HG03095 (cell line): ENCODE data around the gene DPH6.
"Not testable (repeated sequence)": the region's sequence is repeated elsewhere in the genome, so short reads cannot be mapped to it uniquely, and the experiment has no call there.

Source experiments
- ATAC-seq: cut with Tn5 transposase; IDR thresholded peaks from one replicate; pipeline ENCODE4 v1.9.1; 2021; ENCODE audit warnings: moderate library complexity; ENCODE audit not compliant: unreplicated experiment

DPH6 gene

DNA sequence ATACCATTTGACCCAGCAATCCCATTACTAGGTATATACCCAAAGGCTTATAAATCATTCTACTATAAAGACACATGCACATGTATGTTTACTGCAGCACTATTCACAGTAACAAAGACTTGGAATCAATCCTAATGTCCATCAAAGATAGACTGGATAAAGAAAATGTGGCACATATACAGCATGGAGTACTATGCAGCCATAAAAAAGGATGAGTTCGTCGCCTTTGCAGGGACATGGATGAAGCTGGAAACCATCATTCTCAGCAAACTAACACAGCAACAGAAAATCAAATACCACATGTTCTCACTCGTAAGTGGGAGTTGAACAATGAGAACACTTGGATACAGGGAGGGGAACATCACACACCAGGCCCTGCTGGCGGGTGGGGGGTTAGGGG lies 104.7 kb downstream of the DPH6 start:
- ATAC-seq, result not testable (repeated sequence)

DNA sequence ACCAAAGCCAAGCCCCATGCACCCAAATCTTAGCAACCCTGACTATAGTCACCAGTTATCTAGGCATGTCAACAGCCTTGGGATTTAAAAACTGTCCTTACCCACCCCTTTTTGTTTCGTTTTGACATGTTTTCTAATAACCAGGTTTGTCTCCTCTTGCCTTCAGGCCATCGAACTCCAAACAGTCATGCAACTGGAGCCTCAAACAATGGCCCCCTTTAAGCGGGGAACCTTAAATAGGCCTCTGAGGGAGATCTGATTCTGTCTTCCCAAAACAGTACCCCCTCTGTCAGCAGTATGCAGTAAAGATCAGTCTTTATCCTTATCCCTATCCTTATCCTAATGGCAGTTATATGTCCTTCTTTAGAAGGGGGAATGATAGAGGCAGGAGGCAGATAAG lies 105.7 kb downstream of the DPH6 start:
- no peak for ATAC-seq

DNA sequence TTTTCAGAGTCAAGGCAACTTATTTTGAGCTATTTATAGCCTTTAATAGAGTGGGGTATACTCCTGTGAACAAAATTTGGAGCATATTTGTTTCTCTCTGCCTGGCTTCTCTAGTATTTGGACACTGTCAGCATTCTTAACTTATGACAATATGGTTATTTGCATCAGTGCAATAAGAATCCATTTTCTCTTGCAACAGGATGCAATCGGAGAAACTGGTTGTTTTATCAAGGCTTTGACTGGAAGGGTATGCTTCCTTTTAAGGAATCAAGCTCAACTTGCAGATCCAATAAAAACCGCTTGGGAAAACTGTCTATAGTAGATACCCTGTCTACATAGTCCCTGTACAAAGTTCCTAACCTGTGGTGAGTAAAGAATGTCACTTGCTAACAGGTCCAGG lies 106.7 kb downstream of the DPH6 start:
- ATAC-seq, result no peak

DNA sequence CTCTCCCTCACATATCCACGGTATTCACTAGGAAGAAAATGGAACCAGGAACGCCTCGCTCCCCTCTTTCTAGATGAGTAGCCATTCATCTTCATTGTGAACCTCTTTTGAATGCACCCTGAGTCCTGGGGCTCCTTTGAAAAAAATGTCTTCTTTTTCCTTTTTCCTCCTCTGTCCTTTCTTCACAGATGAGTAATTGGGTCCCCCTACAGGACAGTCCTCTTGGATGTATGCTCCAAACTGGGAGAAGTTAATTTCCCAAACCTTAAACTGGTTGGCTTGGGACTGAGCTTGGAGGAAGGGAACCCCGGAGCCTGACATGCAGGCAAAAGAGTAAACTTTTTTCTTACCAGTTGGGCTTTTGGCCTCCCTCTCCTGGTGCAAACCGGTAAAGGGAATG lies 108.8 kb downstream of the DPH6 start:
- no peak for ATAC-seq

DNA sequence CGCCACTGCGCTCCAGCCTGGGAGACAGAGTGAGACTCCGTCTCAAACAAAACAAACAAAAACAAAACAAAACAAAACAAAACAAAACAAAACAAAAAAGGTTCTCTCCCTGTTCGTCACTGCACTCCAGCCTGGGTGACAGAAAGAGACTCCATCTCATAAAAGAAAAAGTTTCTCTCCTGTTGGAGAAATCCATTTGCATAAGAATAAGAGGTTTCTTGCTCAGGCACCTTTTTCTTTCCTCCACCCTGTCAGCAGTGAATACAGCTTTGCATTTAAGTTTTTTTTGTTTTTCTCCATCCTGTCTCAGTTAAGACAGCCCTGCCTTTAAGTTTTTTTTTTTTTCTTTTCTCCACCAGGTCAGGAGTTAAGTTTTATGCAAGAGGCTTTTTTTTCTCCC lies 109.5 kb downstream of the DPH6 start:
- no peak for ATAC-seq

DNA sequence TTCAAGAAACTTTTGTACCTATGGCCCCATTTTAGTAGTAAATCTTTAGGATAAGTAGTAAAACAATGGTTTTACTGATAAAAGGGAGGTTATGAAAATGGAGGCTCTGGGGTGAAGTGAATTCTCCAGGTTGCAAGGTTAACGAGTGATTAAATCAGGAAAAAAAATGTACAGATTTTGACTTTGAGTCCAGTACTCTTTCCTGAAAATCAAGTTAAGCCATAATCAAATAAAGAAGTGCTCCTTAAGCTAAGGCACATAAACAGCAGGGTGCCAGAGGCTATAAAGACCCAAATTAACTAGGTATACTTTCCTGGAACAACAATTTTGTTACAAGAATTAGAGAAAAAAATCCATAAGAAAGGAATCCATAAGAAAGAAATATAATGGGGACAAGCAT lies 114.7 kb downstream of the DPH6 start:
- ATAC-seq, result no peak

DNA sequence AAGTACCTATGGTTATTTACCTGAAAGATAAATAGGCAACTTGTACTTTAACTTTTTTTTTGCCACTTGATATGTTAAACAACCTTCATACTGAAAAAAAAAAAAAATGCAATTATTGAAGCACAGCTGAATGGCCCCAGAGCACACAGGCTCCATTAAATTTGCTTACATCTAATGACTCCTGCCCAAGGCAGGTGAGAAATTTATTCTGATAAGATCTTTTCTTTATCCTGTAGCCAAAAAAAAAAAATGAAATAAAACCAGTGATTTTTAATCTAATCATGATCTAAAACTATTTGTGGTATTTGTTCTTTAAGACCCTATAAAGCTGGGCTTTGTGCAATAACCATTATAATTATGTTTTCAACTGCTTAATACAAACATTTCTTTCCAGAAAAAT lies 115.7 kb downstream of the DPH6 start:
- ATAC-seq, result no peak

DNA sequence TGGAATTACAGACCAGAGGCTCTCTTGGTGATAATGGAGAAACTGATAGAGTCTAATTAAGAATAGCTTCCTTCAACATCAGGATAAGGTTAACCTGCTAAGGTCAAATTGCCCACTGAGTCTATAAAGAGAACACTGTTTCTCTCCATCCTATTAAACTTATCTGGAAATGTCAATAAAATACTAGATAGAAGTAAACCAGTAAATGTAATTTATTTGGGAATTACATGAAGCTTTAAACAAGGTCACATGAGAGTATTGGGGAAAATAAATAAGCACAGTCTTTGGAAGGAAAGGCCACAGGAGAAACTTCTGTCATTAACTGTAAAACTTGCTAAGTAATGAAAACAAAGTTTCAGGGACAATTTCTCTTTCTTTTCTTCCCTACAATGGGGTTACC lies 118.5 kb downstream of the DPH6 start:
- ATAC-seq, result no peak

DNA sequence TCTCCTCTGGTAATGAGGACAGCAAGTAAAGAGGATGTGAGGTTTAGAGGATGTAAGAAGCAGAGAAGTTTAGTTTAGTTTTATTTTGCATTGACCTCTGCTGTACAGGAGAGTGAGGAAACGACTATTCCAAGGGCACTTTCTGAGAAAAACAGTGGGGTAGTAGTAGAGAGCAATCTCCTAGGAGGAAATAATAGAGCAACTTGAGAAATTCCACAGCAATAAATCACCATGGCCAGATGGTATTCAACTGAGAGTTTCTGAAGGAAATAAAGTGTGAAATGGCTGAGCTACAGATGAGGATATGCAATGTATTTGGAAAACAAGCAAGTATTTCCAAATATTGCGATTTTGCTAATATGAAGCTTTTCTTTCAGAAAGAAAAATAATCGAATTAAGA lies 118.9 kb downstream of the DPH6 start:
- ATAC-seq, result no peak

DNA sequence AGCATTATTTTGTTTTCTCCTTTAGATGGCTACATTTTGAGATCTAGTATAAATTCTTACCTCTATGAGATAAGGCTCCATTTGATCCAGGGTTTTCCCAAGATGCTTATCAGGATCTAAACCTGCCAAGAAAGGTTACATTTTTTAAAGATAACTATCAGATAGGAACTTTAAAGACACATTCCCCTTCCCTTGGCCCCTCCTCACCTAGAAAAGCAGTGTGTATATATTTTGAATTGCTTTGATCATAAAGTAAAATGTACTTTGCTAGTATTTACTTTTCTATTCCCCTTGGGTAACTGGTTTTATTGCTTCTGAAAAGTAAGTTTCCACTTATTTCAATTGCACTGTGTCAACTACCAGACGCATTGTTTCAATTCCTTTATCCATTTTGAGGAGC lies 135.2 kb downstream of the DPH6 start:
- ATAC-seq, result no peak

DNA sequence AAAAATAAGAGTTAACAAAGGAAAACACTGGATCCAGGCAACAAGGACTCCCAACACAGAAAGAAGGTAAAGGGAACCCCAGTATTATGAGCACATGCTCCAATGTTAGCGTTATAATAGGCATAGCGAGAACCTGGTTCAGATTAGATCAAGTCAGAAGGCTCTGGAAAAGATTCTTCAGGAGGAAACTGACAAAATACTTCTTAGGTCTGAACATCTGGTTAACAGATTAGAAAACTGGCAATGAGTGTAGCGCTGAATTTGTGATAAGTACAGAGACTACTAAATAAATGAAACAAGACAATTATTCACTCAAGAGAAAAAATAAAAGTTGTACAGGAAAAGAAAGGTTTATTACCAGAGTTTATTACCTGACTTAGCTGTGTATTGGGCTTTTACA lies 146.1 kb downstream of the DPH6 start:
- no peak for ATAC-seq

DNA sequence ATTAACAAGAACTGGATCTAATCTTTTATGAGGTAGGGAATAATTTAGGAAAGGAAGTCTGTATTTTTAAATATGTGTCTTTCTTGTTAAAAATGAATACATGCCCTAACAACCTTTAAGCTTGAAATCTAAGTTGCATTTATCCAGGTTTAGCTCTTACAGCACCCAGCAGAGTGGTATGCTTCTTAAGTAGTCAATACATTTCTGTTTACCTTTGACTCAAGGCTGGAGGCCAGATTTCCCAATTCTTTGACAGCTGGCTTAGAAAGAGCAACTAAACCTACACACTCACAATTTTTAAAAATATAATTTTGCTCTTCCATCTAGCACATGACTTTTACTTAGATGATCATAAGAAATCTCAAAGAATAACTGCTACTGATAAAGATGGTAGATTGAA lies 148.9 kb downstream of the DPH6 start:
- no peak for ATAC-seq

DNA sequence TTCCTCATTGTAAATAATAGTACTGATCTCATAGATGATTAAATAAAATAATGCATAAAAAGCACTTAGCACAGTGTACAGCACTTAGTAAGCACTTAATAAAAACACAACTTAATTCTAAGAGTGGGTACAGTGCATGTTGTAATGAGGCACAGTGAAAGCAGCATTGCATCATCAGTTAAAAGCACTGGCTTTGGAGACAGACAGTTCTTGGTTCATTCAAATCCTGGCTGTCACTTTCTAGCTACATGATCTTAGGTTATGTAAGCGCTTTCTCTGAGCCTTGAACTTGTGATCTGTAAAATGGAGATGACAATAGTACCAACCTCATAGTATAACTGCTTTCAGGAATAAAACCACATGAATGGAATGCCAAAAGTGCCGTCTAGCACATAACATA lies 151.5 kb downstream of the DPH6 start:
- ATAC-seq, result no peak

DNA sequence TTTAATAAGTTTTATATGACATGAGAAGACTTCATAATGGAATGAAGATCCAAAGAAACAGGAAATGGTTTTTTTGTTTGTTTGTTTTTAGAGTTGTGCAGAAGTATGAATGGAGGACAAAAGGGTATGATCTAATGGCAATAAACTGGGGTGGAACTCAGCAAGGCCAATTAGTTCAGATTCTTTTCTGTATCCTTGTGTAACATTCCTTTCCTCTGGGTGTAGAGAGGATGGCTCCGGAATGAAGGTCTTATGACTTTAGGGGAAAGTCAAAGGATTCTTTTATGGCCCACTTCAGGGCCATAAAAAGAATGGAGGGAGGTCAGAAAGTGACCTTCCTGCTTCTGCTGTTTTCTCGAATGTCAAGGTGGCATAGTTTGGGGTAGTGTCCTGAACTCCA lies 152.6 kb downstream of the DPH6 start:
- ATAC-seq, result no peak

DNA sequence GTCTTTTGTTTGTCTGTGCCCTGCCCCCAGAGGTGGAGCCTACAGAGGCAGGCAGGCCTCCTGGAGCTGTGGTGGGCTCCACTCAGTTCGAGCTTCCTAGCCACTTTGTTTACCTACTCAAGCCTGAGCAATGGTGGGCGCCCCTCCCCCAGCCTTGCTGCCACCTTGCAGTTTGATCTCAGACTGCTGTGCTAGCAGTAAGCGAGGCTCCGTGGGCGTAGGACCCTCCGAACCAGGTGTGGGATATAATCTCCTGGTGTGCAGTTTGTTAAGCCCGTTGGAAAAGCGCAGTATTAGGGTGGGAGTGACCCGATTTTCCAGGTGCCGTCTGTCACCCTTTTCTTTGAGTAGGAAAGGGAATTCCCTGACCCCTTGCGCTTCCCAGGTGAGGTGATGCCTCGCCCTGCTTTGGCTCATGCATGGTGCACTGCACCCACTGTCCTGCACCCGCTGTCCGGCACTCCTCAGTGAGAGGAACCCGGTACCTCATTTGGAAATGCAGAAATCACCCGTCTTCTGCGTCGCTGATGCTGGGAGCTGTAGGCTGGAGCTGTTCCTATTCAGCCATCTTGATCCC lies 154.5 kb downstream of the DPH6 start:
- ATAC-seq, result not testable (repeated sequence)

DNA sequence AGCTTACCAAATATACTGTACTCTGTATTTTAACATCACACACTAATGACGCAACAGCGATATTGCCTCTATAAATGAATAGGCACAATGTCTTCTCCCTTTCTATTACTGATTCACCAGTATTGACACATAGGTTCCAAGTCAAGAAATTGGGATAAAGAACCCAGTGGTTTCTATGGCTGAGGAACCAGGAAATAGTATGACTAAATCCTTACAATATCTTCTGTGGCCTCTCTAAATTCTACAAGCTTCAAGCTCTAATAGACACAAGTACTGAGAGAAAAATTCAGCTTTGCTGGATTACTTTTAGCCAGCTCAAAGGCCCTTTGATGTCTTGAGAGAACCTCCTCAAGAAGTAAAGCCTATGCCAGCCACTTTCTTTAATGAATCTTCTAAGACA lies 162.5 kb downstream of the DPH6 start:
- no peak for ATAC-seq

DNA sequence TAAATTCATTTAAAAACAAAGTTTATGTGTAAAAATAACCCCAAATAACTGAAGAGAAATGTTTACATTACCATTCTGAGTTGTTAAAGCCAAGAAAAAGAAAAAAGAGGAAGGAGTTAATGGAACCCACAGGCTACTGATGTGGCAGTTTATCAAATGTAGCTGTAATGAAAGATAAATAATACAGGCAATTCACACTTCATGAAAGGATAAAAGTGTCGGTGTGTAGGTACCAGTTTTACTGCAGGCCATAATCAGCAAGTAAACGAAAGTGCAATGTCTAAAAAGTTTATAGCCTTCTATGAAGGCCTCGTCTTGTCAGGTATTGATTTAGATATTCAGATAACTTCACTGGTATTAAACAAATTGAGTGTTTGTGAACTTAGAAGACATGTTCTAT lies 164.6 kb downstream of the DPH6 start:
- ATAC-seq, result no peak

DNA sequence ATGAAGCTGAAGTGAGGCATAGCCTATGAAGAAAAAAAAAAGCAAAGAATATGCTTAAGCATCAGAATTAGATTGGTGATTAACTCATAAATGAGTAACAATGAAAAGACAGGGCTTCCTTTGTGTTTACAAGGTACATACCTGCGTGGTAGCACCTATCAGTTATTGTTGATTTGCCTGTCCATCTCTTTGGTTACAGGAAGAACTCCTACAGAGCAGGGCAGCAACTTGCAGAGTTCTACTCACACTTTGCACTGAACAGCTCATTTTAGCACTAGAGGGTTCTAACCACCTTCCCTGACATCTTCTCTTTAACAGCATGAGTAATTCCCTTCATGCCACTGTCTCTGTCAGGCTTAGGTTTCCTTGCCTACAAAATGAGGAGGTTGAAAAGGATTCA lies 166.0 kb downstream of the DPH6 start:
- ATAC-seq, result no peak

DNA sequence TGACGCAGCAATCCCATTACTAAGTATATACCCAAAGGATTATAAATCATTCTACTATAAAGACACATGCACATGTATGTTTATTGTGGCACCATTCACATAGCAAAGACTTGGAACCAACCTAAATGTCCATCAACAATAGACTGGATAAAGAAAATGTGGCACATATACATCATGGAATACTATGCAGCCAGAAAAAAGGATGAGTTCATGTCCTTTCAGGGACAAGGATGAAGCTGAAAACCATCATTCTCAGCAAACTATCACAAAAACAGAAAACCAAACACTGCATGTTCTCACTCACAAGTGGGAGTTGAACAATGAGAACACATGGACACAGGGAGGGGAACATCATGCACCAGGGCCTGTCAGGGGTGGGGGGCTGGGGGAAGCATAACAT lies 167.5 kb downstream of the DPH6 start:
- ATAC-seq, result not testable (repeated sequence)

DNA sequence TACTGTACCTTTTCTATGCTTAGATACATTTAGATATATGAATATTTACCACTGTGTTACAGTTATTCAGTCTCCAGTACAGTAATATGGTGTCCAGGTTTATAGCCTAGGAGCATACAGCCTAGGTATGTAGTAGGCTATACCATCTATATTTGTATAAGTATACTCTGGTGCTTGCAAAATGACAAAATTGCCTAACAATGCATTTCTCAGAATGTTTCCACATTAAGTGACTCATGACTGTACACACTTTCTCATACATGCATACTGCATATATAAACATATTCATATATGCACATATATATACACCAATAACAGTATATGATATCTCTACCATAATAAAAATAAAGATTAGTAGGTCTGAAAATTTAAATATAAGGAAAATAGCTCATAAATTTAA lies 169.3 kb downstream of the DPH6 start:
- no peak for ATAC-seq

DNA sequence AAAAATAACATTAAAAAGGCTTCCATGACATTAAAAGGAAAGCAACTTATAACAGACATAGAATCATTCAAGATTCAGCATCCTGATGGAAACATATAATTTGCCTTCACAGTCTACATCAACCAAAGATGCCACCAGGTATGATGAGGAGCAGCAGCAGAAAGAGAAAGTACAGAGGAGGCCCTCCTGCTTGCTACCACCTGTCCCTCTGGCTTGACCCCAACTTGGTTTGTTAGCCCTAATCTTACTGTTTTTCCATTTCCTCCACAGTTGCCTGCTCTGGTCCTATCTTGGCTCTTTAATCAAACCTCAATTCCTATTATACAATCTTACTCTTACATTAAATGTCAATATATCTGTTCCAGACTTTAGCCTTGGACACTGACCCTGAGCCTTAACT lies 171.3 kb downstream of the DPH6 start:
- ATAC-seq, result no peak

DNA sequence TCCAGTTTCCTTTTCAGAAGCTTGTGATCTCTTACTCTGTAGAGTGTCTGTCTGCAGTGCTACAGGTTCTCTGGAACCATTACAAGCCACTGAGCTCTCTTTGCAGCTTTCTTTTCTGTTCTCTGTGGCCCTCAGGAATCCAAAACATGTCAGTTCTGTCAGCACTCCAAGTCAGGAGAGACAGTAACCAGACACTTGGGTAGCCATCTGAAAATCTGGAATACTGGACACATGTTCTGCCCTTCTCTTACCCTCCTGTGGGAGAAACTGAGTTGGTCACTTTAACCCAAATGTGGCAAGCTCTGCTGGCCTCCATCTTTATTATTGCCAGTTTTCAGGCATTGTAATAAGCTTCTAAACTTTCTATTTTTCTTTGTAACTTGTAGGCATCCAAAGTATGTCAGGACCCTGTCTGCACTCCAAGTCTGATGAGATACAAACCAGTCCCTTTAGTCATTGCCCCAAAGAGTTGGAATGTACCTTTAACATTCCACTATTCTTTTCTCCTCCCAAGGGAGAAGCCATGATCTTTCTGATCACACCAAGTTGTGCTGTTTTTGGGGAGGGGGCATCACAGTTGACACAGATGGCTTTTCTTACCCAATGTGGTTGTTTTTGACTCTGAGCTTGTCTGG lies 183.7 kb downstream of the DPH6 start:
- ATAC-seq, result no peak

DNA sequence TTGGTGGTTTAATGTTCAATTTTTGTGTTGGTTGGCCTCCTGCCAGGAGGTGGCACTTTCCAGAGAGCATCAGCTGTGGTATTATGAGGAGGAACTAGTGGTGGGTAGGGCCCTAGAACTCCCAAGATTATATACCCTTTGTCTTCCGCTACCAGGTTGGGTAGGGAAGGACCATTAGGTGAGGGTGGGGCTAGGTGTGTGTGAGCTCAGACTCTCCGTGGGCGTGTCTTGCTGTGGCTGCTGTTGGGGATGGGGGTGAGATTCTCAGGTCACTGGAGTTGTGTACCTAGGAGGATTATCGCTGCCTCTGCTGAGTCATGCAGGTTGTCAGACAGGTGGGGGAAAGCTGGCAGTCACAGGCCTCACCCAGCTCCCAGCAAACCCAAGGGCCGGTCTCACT lies 187.1 kb downstream of the DPH6 start:
- ATAC-seq, result no peak
